Superior temporal gyrus (tissue), 1 donor: Measurements from ENCODE around the gene ZNF865.
A peak's percentile ranks its signal among the peaks of the same experiment; 100 is the strongest.
"Not testable (repeated sequence)": the region's sequence is repeated elsewhere in the genome, so short reads cannot be mapped to it uniquely, and the experiment has no call there.

ENCODE experiments used
- DNase-seq: peaks from one replicate; pipeline ENCODE4 v3.0.0-alpha.2; 2016; ENCODE audit errors: extremely low spot score

The ZNF865 gene

GRCh38 chr19:55605637-55606470 lies at the start of gene ZNF865:
Gene ZNF865, plus strand, starts transcription at chr19:55605647. Its CDS starts 7,972 bp downstream, at chr19:55613619.
- DNase-seq, result peak; percentile 63

GRCh38 chr19:55559684-55560083 lies 45.8 kb upstream of the ZNF865 start:
- no peak for DNase-seq

GRCh38 chr19:55563261-55563690 lies 42.2 kb upstream of the ZNF865 start:
- no peak for DNase-seq

- DNase-seq, result no peak
Measured at GRCh38 chr19:55566823-55567222, 38.6 kb upstream of the ZNF865 start.

- DNase-seq, result no peak
Measured at GRCh38 chr19:55567708-55568328, 37.6 kb upstream of the ZNF865 start.

DNA sequence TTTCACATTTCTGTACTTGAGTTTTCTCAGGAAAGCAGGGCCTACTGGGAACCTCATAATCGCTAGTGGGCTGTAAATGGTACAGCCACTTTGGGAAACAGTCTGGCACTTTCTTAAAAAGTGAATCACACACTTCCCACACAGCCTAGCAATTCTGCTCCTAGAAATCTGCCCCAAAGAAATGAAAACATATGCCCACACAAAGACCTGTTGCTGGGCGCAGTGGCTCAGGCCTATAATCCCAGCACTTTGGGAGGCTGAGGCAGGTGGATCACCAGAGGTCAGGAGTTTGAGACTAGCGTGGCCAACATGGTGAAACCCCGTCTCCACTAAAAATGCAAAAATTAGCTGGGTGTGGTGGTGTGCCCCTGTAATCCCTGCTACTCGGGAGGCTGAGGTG lies 36.0 kb upstream of the ZNF865 start:
- not testable (repeated sequence) for DNase-seq

DNA sequence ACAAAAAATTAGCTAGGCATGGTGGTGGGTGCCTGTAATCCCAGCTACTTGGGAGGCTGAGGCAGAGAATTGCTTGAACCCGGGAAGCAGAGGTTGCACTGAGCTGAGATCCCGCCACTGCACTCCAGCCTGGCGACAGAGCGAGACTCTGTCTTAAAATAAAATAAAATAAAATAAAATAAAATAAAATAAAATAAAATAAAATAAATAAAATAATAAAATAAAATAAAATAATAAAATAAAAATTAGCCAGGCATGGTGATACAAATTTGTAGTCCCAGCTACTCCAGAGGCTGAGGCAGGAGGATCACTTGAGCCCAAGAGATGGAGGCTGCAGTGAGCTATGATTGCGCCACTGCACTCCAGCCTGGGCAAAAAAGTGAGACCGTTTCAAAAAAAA lies 31.5 kb upstream of the ZNF865 start:
- not testable (repeated sequence) for DNase-seq

DNA sequence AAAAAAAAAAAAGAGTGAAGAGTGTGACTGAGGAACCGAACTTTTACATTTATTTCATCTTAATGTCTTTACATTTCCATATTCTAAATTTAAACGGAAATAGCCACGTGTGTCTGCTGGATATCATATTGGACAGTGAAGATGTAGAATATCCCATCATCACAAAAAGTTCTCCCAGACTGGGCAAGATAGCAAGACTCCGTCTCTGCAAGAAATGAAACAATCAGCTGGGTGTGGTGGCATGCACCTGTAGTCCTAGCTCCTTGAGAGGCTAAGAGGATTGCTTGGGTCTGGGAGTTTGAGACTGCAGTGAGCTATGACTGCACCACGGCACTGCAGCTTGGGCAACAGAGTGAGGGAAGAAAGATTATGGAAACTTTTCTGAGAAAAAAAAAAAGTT lies 28.7 kb upstream of the ZNF865 start:
- DNase-seq, result no peak

GRCh38 chr19:55578031-55578760 lies 27.3 kb upstream of the ZNF865 start:
- no peak for DNase-seq

GRCh38 chr19:55578761-55579747 lies 26.4 kb upstream of the ZNF865 start:
- DNase-seq, result no peak

DNA sequence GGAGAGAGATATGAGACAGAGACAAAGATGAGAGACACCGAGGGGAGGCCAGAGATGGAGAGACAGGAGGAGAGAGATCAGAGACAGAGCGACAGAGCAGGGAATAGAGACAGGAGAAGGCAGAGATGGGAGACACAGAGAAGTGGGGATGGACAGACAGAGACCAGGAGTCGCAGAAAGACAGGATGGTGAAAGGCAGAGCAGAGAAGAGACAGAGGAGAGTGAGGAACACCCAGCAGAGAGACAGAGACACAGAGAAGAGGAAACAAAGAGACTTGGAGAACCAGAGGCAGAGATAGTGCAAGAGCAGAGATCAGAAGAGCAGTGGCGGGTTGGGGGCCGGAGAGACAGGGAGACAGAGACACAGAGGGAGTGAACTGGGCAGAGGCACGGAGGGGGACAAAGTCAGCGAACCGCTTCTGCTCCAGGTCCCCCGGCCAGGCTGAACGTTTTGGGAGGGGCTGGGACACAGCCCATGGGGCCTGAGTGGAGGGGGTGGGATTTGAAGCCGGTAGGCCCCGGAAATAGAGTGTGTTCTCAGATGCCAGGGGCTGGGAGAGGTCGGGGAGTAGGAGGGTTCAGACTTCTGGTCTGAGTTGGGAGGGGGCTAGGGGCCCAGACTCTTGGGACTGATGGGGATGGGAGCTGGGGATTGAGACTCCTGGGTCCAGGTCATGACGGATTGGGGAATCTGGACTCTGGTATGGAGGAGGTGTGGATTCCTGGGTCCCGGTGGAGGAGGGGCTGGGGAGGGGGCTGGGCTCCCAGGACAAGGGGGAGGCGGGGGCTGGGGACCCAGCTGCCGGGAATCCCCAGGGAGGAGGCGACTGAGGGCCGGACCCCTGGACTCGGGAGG lies 25.5 kb upstream of the ZNF865 start:
- DNase-seq, result no peak

- DNase-seq, result peak; percentile 88
Measured at GRCh38 chr19:55580628-55581144, 24.8 kb upstream of the ZNF865 start, which contains the start of gene ZNF579. Gene ZNF579, minus strand, starts transcription at chr19:55580848. Its CDS starts 1,209 bp downstream, at chr19:55579639.

- no peak for DNase-seq
Measured at GRCh38 chr19:55581145-55581822, 24.2 kb upstream of the ZNF865 start.

DNA sequence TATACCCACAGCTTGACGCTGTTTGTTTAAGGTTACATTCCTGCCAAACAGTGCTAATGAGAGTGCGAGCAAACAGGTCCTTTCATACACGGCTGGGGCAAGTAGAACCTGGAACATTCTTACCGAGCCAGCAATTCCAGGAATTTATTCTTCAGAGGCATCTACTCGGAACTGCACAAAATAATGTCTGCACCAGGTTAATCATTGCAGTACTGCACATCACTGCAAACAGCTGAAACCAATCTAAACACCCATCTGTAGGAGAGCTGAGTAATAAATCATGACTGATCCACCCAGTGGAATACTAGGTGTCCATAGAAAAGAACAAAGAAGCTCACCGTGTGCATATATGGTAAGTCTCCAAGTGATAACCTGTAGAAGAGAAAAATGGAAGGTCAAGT lies 23.6 kb upstream of the ZNF865 start:
- DNase-seq, result no peak

GRCh38 chr19:55582284-55582683 lies 23.2 kb upstream of the ZNF865 start:
- not testable (repeated sequence) for DNase-seq

DNA sequence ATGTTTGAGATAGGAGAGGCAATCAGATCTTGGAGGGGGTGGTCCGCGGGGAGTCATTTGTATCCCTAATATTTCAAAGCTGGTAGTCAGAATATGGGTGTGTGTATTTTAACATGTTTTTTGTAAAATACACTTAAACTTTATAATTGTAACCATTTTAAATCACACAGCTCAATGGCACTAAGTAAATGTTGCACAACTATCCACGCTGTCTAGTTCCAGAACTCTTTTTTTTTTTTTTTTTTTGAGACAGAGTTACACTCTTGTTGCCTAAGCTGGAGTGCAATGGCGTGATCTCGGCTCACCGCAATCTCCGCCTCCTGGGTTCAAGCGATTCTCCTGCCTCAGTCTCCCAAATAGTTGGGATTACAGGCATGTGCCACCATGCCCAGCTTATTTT lies 21.6 kb upstream of the ZNF865 start:
- not testable (repeated sequence) for DNase-seq

- DNase-seq, result no peak
Measured at GRCh38 chr19:55584871-55585270, 20.6 kb upstream of the ZNF865 start.

- no peak for DNase-seq
Measured at GRCh38 chr19:55585658-55586339, 19.6 kb upstream of the ZNF865 start.
